PFSK-1 (cell line): ENCODE measurements around the gene MCM8.

Source experiments
- POLR2AphosphoS5 ChIP-seq: IDR thresholded peaks from 2 replicates; pipeline ENCODE4 v1.6.1; 2012; ENCODE audit warnings: low read depth, mild to moderate bottlenecking, control low read depth, low read length, moderate library complexity
- REST ChIP-seq, 2 experiments: IDR thresholded peaks; 2 replicates each; pipeline versions ENCODE4 v1.6.1 to v1.8.0; 2011 to 2012; ENCODE audit warnings: low read depth in 2 of 2, low read length in 2 of 2, control low read depth in 1 of 2, inconsistent platforms in 1 of 2, mild to moderate bottlenecking in 1 of 2, moderate library complexity in 1 of 2; ENCODE audit not compliant: insufficient read depth in 1 of 2
- TAF1 ChIP-seq: IDR thresholded peaks from 2 replicates; pipeline ENCODE4 v1.6.1; 2012; ENCODE audit warnings: low read length, control low read depth, borderline replicate concordance; ENCODE audit not compliant: insufficient read depth

- no peak for TF ChIP-seq POLR2AphosphoS5
- TF ChIP-seq TAF1: no peak
- no peak for TF ChIP-seq REST (IDR thresholded peaks at IDR 0.05; ENCODE audit: insufficient read depth in 1 of 2, low read depth in 2 of 2, low read length in 2 of 2)
Observed at GRCh38 chr20:6040958-6041807, 90.7 kb downstream of the MCM8 start.
